ENCODE data around the gene ALOX12B.
"Not testable (repeated sequence)": the region's sequence is repeated elsewhere in the genome, so short reads cannot be mapped to it uniquely, and the experiment has no call there.

Gene ALOX12B

GRCh38 chr17:8031261-8031661, 56.3 kb downstream of the ALOX12B start:
- H3K9me3 ChIP-seq (ENCODE audit: insufficient read depth, low read length), result no peaks in the 10 kb centered on the region
- H3K79me2 ChIP-seq (ENCODE audit: insufficient read depth, low read length), result no peaks in the 10 kb centered on the region
- no peaks in the 10 kb centered on the region for H4K20me1 ChIP-seq (ENCODE audit: low read depth, low read length)
- no peak overlapping the region for H3K9ac ChIP-seq (ENCODE audit: low read length)
- no peaks in the 10 kb centered on the region for H3F3A ChIP-seq (ENCODE audit: insufficient read depth)
- no peak overlapping the region for H2AFZ ChIP-seq (ENCODE audit: low read depth, low read length, severe bottlenecking)
- no peaks in the 10 kb centered on the region for H3K36me3 ChIP-seq (ENCODE audit: low read length)
- no peak overlapping the region for H3K4me3 ChIP-seq (ENCODE audit: insufficient read depth, low read length, poor library complexity, severe bottlenecking)
- H3K9me2 ChIP-seq (replicated peaks; ENCODE audit: insufficient read depth, low read length), result no peaks in the 10 kb centered on the region
- no peaks in the 10 kb centered on the region for H3K27me3 ChIP-seq (ENCODE audit: low read length)
- H3K4me2 ChIP-seq (ENCODE audit: low read depth, low read length, poor library complexity, severe bottlenecking), result no peak overlapping the region
- TF ChIP-seq EZH2phosphoT487 (conservative IDR thresholded peaks at IDR 0.05; ENCODE audit: low read length), result no peak
- TF ChIP-seq, protein P1, sequence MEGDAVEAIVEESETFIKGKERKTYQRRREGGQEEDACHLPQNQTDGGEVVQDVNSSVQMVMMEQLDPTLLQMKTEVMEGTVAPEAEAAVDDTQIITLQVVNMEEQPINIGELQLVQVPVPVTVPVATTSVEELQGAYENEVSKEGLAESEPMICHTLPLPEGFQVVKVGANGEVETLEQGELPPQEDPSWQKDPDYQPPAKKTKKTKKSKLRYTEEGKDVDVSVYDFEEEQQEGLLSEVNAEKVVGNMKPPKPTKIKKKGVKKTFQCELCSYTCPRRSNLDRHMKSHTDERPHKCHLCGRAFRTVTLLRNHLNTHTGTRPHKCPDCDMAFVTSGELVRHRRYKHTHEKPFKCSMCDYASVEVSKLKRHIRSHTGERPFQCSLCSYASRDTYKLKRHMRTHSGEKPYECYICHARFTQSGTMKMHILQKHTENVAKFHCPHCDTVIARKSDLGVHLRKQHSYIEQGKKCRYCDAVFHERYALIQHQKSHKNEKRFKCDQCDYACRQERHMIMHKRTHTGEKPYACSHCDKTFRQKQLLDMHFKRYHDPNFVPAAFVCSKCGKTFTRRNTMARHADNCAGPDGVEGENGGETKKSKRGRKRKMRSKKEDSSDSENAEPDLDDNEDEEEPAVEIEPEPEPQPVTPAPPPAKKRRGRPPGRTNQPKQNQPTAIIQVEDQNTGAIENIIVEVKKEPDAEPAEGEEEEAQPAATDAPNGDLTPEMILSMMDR (IDR thresholded peaks at IDR 0.05; ENCODE audit: insufficient read depth, low read length, poor library complexity, severe bottlenecking), result no peak
- H3K27ac ChIP-seq (ENCODE audit: low read depth, low read length), result no peak overlapping the region

GRCh38 chr17:8029121-8029520, 58.4 kb downstream of the ALOX12B start:
- Histone ChIP-seq H3K27me3 (ENCODE audit: low read length) (no peaks in the 10 kb centered on the region), H4K20me1 (ENCODE audit: low read depth, low read length) (no peaks in the 10 kb centered on the region), H3K4me3 (ENCODE audit: insufficient read depth, low read length, poor library complexity, severe bottlenecking) (no peak overlapping the region), H3K4me2 (ENCODE audit: low read depth, low read length, poor library complexity, severe bottlenecking) (no peak overlapping the region), H3K27ac (ENCODE audit: low read depth, low read length) (no peak overlapping the region), H3K9me3 (ENCODE audit: insufficient read depth, low read length) (no peaks in the 10 kb centered on the region), H3K9me2 (replicated peaks; ENCODE audit: insufficient read depth, low read length) (no peaks in the 10 kb centered on the region), H2AFZ (ENCODE audit: low read depth, low read length, severe bottlenecking) (no peak overlapping the region), H3K9ac (ENCODE audit: low read length) (no peak overlapping the region), H3K79me2 (ENCODE audit: insufficient read depth, low read length) (no peaks in the 10 kb centered on the region), H3F3A (ENCODE audit: insufficient read depth) (no peaks in the 10 kb centered on the region), H3K36me3 (ENCODE audit: low read length) (no peaks in the 10 kb centered on the region)
- no peak for TF ChIP-seq EZH2phosphoT487 (conservative IDR thresholded peaks at IDR 0.05; ENCODE audit: low read length)
- TF ChIP-seq, protein P1 (IDR thresholded peaks at IDR 0.05; ENCODE audit: insufficient read depth, low read length, poor library complexity, severe bottlenecking), result no peak

- Histone ChIP-seq H3F3A (ENCODE audit: insufficient read depth) (no peaks in the 10 kb centered on the region), H3K36me3 (ENCODE audit: low read length) (no peaks in the 10 kb centered on the region), H3K4me2 (ENCODE audit: low read depth, low read length, poor library complexity, severe bottlenecking) (no peak overlapping the region), H4K20me1 (ENCODE audit: low read depth, low read length) (no peaks in the 10 kb centered on the region), H3K9ac (ENCODE audit: low read length) (no peak overlapping the region), H3K27me3 (ENCODE audit: low read length) (no peaks in the 10 kb centered on the region), H3K27ac (ENCODE audit: low read depth, low read length) (no peak overlapping the region), H3K4me3 (ENCODE audit: insufficient read depth, low read length, poor library complexity, severe bottlenecking) (no peak overlapping the region), H3K9me3 (ENCODE audit: insufficient read depth, low read length) (no peaks in the 10 kb centered on the region), H3K79me2 (ENCODE audit: insufficient read depth, low read length) (no peaks in the 10 kb centered on the region), H3K9me2 (replicated peaks; ENCODE audit: insufficient read depth, low read length) (no peaks in the 10 kb centered on the region), H2AFZ (ENCODE audit: low read depth, low read length, severe bottlenecking) (no peak overlapping the region)
- TF ChIP-seq EZH2phosphoT487 (conservative IDR thresholded peaks at IDR 0.05; ENCODE audit: low read length), result no peak
- TF ChIP-seq, protein P1 (IDR thresholded peaks at IDR 0.05; ENCODE audit: insufficient read depth, low read length, poor library complexity, severe bottlenecking), result no peak
Observed at GRCh38 chr17:8025176-8025911, 62.2 kb downstream of the ALOX12B start.

DNA sequence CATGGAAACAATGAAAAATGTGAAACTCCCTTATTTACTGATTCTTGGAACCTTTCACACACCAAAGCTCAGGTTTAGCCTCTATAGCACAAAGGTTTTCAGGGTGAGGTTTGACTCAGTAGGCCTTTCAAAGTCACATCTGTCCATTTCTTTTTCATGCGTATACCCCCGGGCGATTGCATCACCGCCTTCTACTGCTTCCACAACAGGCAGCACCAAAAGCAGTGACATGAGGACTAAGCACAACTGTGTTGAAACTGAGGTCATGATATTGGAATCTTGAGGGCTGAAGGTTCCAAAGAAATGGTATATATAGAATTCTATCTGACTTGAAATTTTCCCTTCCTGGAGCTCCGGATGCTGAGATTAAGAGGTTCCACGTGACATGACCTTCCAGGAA, 63.4 kb downstream of the ALOX12B start:
- not testable (repeated sequence) for H3F3A ChIP-seq (ENCODE audit: insufficient read depth); H3K36me3 ChIP-seq (ENCODE audit: low read length); H2AFZ ChIP-seq (ENCODE audit: low read depth, low read length, severe bottlenecking); H3K9me2 ChIP-seq (replicated peaks; ENCODE audit: insufficient read depth, low read length); H3K9me3 ChIP-seq (ENCODE audit: insufficient read depth, low read length); H4K20me1 ChIP-seq (ENCODE audit: low read depth, low read length); H3K79me2 ChIP-seq (ENCODE audit: insufficient read depth, low read length); H3K9ac ChIP-seq (ENCODE audit: low read length); H3K27ac ChIP-seq (ENCODE audit: low read depth, low read length); H3K4me2 ChIP-seq (ENCODE audit: low read depth, low read length, poor library complexity, severe bottlenecking); H3K4me3 ChIP-seq (ENCODE audit: insufficient read depth, low read length, poor library complexity, severe bottlenecking); H3K27me3 ChIP-seq (ENCODE audit: low read length)
